Mesodermal cell (in vitro differentiated cells): ENCODE results near the gene CDH18.
A peak's percentile ranks its signal among the peaks of the same experiment; 100 is the strongest.

ENCODE experiments used
- H3K27ac ChIP-seq: 2 replicates; pipeline ENCODE4 v1.7.0; 2013; ENCODE audit warnings: mild to moderate bottlenecking, low read depth, low read length, moderate library complexity; ENCODE audit not compliant: severe bottlenecking
- H3K36me3 ChIP-seq: 2 replicates; pipeline ENCODE4 v1.7.1; 2013; ENCODE audit warnings: mild to moderate bottlenecking, low read length, moderate library complexity; ENCODE audit not compliant: control insufficient read depth, insufficient read depth
- H3K4me1 ChIP-seq: one replicate; pipeline ENCODE4 v1.7.1; 2013; ENCODE audit warnings: mild to moderate bottlenecking, low read length; ENCODE audit not compliant: insufficient read depth, control insufficient read depth, poor library complexity, severe bottlenecking
- H3K4me3 ChIP-seq: 2 replicates; pipeline ENCODE4 v1.7.0; 2013; ENCODE audit warnings: low read length, control low read depth, mild to moderate bottlenecking; ENCODE audit not compliant: insufficient read depth, poor library complexity, severe bottlenecking; ENCODE audit errors: extremely low read depth
- H3K9me3 ChIP-seq: 2 replicates; pipeline ENCODE4 v1.7.1; 2013; ENCODE audit warnings: mild to moderate bottlenecking, low read length, moderate library complexity; ENCODE audit not compliant: control insufficient read depth
- whole genome bisulfite sequencing, 2 experiments: methylation state at CpG; one replicate each; pipeline ENCODE4 v1.1.5; 2013; ENCODE audit warnings: missing lambda C conversion rate in 2 of 2; ENCODE audit not compliant: insufficient coverage in 2 of 2; 5-methylcytosine and 5-hydroxymethylcytosine counted together

CDH18 gene

GRCh38 chr5:19547640-19548039, 440.4 kb downstream of the CDH18 start:
- no peaks in the 10 kb centered on the region for H3K4me1 ChIP-seq
- no peak overlapping the region for H3K27ac ChIP-seq
- 100% methylated on average over 1 of the region's 3 CpGs; no CpG with 5 or more reads in 1 of the 2 experiments for WGBS, 2 experiments
- no peaks in the 10 kb centered on the region for H3K36me3 ChIP-seq
- H3K9me3 ChIP-seq, result no peaks in the 10 kb centered on the region
- H3K4me3 ChIP-seq, result no peak overlapping the region

- Histone ChIP-seq H3K4me3 (no peak overlapping the region), H3K9me3 (no peaks in the 10 kb centered on the region), H3K36me3 (no peaks in the 10 kb centered on the region), H3K4me1 (no peaks in the 10 kb centered on the region), H3K27ac (no peak overlapping the region)
- no CpG with 5 or more reads among the region's 1 CpG for WGBS, 2 experiments
These were observed 441.5 kb downstream of the CDH18 start for GRCh38 chr5:19546521-19546920.

- Histone ChIP-seq H3K9me3 (no peaks in the 10 kb centered on the region), H3K27ac (no peak overlapping the region), H3K4me3 (no peak overlapping the region), H3K4me1 (no peaks in the 10 kb centered on the region), H3K36me3 (no peaks in the 10 kb centered on the region)
- WGBS, 2 experiments, result no CpG with 5 or more reads among the region's 2 CpGs
These were observed 449.4 kb downstream of the CDH18 start for GRCh38 chr5:19538607-19539006.

- WGBS, 2 experiments, result 94% methylated on average over 4 of the region's 4 CpGs
- no peaks in the 10 kb centered on the region for H3K4me1 ChIP-seq
- no peaks in the 10 kb centered on the region for H3K9me3 ChIP-seq
- no peaks in the 10 kb centered on the region for H3K36me3 ChIP-seq
- no peak overlapping the region for H3K4me3 ChIP-seq
- no peak overlapping the region for H3K27ac ChIP-seq
These were observed 451.6 kb downstream of the CDH18 start for GRCh38 chr5:19536387-19536786.

GRCh38 chr5:19534751-19535150, 453.2 kb downstream of the CDH18 start:
- H3K27ac ChIP-seq, result no peak overlapping the region
- no peaks in the 10 kb centered on the region for H3K9me3 ChIP-seq
- H3K4me3 ChIP-seq, result no peak overlapping the region
- no peaks in the 10 kb centered on the region for H3K36me3 ChIP-seq
- WGBS, 2 experiments, result no CpG with 5 or more reads among the region's 1 CpG
- no peaks in the 10 kb centered on the region for H3K4me1 ChIP-seq

- H3K4me3 ChIP-seq, result no peak overlapping the region
- H3K27ac ChIP-seq, result no peak overlapping the region
- H3K9me3 ChIP-seq, result no peaks in the 10 kb centered on the region
- no peaks in the 10 kb centered on the region for H3K4me1 ChIP-seq
- H3K36me3 ChIP-seq, result no peaks in the 10 kb centered on the region
- WGBS, 2 experiments, result 93 to 100% methylated on average over 2 to 3 of the region's 4 CpGs
These were observed 455.1 kb downstream of the CDH18 start for GRCh38 chr5:19532936-19533335.

- no peaks in the 10 kb centered on the region for H3K36me3 ChIP-seq
- 85 to 100% methylated on average over 5 to 6 of the region's 8 CpGs for WGBS, 2 experiments
- H3K4me1 ChIP-seq, result no peaks in the 10 kb centered on the region
- H3K27ac ChIP-seq, result no peak overlapping the region
- no peak overlapping the region for H3K4me3 ChIP-seq
- H3K9me3 ChIP-seq, result no peaks in the 10 kb centered on the region
These were observed 456.5 kb downstream of the CDH18 start for GRCh38 chr5:19531374-19531952.

- H3K27ac ChIP-seq, result no peak overlapping the region
- H3K4me3 ChIP-seq, result no peak overlapping the region
- no peaks in the 10 kb centered on the region for H3K9me3 ChIP-seq
- H3K36me3 ChIP-seq, result no peaks in the 10 kb centered on the region
- WGBS, 2 experiments, result 91 to 100% methylated on average over 1 of the region's 2 CpGs
- H3K4me1 ChIP-seq, result no peaks in the 10 kb centered on the region
These were observed 468.6 kb downstream of the CDH18 start for GRCh38 chr5:19519448-19519847.

GRCh38 chr5:19498852-19499251, 489.1 kb downstream of the CDH18 start:
- no peaks in the 10 kb centered on the region for H3K4me1 ChIP-seq
- H3K27ac ChIP-seq, result no peak overlapping the region
- no peaks in the 10 kb centered on the region for H3K9me3 ChIP-seq
- WGBS, 2 experiments, result 88% methylated on average over 1 of the region's 2 CpGs; no CpG with 5 or more reads in 1 of the 2 experiments
- no peaks in the 10 kb centered on the region for H3K36me3 ChIP-seq
- H3K4me3 ChIP-seq, result no peak overlapping the region

- no peak overlapping the region for H3K4me3 ChIP-seq
- WGBS, 2 experiments, result 67% methylated on average over 2 of the region's 3 CpGs; no CpG with 5 or more reads in 1 of the 2 experiments
- H3K9me3 ChIP-seq, result no peaks in the 10 kb centered on the region
- H3K4me1 ChIP-seq, result no peaks in the 10 kb centered on the region
- no peak overlapping the region for H3K27ac ChIP-seq
- no peaks in the 10 kb centered on the region for H3K36me3 ChIP-seq
These were observed 490.7 kb downstream of the CDH18 start for GRCh38 chr5:19497229-19497815.

GRCh38 chr5:19496056-19496455, 491.9 kb downstream of the CDH18 start:
- Histone ChIP-seq H3K4me1 (no peaks in the 10 kb centered on the region), H3K27ac (peak overlapping the region; percentile 24), H3K4me3 (no peak overlapping the region), H3K9me3 (no peaks in the 10 kb centered on the region), H3K36me3 (no peaks in the 10 kb centered on the region)
- WGBS, 2 experiments, result 94% methylated on average over 2 of the region's 2 CpGs; no CpG with 5 or more reads in 1 of the 2 experiments
